ENCODE results near the gene THSD7B. TPM values are rescaled to one million over a fixed set of nuclear protein-coding genes. Genes with fewer than 3 reads are reported as not detected.

The THSD7B gene
- total and polyA plus RNA-seq, 7 donors, result 0.03 to 0.67 (median 0.13) TPM; not detected in 1

- Histone ChIP-seq H3K9me3 (no peaks in the 10 kb centered on the region), H3K27ac (no peak overlapping the region), H3K4me1 (no peaks in the 10 kb centered on the region), H3K36me3 (ENCODE audit: insufficient read depth in 1 of 2, low read depth in 1 of 2) (no peaks in the 10 kb centered on the region), H3K4me3 (no peak overlapping the region), H3K27me3 (ENCODE audit: insufficient read depth in 3 of 3, low read length in 2 of 3) (no peaks in the 10 kb centered on the region)
- TF ChIP-seq, protein P1, sequence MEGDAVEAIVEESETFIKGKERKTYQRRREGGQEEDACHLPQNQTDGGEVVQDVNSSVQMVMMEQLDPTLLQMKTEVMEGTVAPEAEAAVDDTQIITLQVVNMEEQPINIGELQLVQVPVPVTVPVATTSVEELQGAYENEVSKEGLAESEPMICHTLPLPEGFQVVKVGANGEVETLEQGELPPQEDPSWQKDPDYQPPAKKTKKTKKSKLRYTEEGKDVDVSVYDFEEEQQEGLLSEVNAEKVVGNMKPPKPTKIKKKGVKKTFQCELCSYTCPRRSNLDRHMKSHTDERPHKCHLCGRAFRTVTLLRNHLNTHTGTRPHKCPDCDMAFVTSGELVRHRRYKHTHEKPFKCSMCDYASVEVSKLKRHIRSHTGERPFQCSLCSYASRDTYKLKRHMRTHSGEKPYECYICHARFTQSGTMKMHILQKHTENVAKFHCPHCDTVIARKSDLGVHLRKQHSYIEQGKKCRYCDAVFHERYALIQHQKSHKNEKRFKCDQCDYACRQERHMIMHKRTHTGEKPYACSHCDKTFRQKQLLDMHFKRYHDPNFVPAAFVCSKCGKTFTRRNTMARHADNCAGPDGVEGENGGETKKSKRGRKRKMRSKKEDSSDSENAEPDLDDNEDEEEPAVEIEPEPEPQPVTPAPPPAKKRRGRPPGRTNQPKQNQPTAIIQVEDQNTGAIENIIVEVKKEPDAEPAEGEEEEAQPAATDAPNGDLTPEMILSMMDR (IDR thresholded peaks at IDR 0.05), result no peak
- DNase-seq (no peak), ATAC-seq (no peak)
- 42 to 45% (median 44%) methylated on average over 4 of the region's 4 CpGs for WGBS, 3 donors
- intact Hi-C loops (cut with DNase I), result no loop called here
Observed at GRCh38 chr2:137168552-137168951, 403.2 kb downstream of the THSD7B start.

GRCh38 chr2:137172162-137172561 lies 406.8 kb downstream of the THSD7B start:
- TF ChIP-seq, protein P1 (IDR thresholded peaks at IDR 0.05), result no peak
- Histone ChIP-seq H3K27me3 (ENCODE audit: insufficient read depth in 3 of 3, low read length in 2 of 3) (no peaks in the 10 kb centered on the region), H3K4me1 (no peaks in the 10 kb centered on the region), H3K27ac (no peak overlapping the region), H3K9me3 (no peaks in the 10 kb centered on the region), H3K4me3 (no peak overlapping the region), H3K36me3 (ENCODE audit: insufficient read depth in 1 of 2, low read depth in 1 of 2) (no peaks in the 10 kb centered on the region)
- DNase-seq (no peak), ATAC-seq (no peak)
- intact Hi-C loops (cut with DNase I), result no loop called here
- 9 to 33% (median 32%) methylated on average over 1 of the region's 1 CpG for WGBS, 3 donors

GRCh38 chr2:137173463-137173862 lies 408.1 kb downstream of the THSD7B start:
- intact Hi-C loops (cut with DNase I), result no loop called here
- DNase-seq (no peak), ATAC-seq (no peak)
- no peaks in the 10 kb centered on the region for H3K27me3 ChIP-seq (ENCODE audit: insufficient read depth in 3 of 3, low read length in 2 of 3)
- no peak overlapping the region for H3K4me3 ChIP-seq
- no peaks in the 10 kb centered on the region for H3K9me3 ChIP-seq
- WGBS, 3 donors, result 37 to 47% (median 46%) methylated on average over 3 of the region's 3 CpGs
- TF ChIP-seq, protein P1 (IDR thresholded peaks at IDR 0.05), result no peak
- H3K4me1 ChIP-seq, result no peaks in the 10 kb centered on the region
- no peaks in the 10 kb centered on the region for H3K36me3 ChIP-seq (ENCODE audit: insufficient read depth in 1 of 2, low read depth in 1 of 2)
- H3K27ac ChIP-seq, result no peak overlapping the region

DNA sequence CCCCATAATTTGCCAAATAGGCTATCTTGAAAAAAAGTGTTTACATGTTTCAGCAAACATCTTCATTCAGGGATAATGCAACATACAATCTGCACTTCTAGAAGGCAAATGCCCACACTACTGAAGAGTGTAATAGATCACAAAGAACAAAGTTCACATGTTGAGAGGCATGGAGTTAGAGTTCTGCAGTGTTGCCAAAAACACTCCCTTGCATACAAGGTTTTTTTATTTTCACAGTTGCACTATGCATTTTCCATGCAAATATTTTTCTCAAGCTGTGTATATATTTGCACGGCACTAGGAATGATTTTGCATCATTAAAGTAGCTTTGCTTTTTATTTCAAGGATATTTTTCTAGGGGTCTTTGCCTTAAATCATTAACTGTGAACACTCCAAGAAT lies 409.9 kb downstream of the THSD7B start:
- Histone ChIP-seq H3K4me1 (no peaks in the 10 kb centered on the region), H3K36me3 (ENCODE audit: insufficient read depth in 1 of 2, low read depth in 1 of 2) (no peaks in the 10 kb centered on the region), H3K27me3 (ENCODE audit: insufficient read depth in 3 of 3, low read length in 2 of 3) (no peaks in the 10 kb centered on the region), H3K27ac (no peak overlapping the region), H3K9me3 (no peaks in the 10 kb centered on the region), H3K4me3 (no peak overlapping the region)
- no peak for DNase-seq
- WGBS, 3 donors, result 63 to 84% (median 75%) methylated on average over 1 of the region's 1 CpG
- TF ChIP-seq, protein P1 (IDR thresholded peaks at IDR 0.05), result no peak
- intact Hi-C loops (cut with DNase I), result no loop called here
- ATAC-seq, result no peak

GRCh38 chr2:137178951-137179377 lies 413.6 kb downstream of the THSD7B start:
- TF ChIP-seq, protein P1 (IDR thresholded peaks at IDR 0.05), result no peak
- no peak for ATAC-seq
- Histone ChIP-seq H3K9me3 (no peaks in the 10 kb centered on the region), H3K27me3 (ENCODE audit: insufficient read depth in 3 of 3, low read length in 2 of 3) (no peaks in the 10 kb centered on the region), H3K4me3 (no peak overlapping the region), H3K4me1 (no peaks in the 10 kb centered on the region), H3K27ac (no peak overlapping the region), H3K36me3 (ENCODE audit: insufficient read depth in 1 of 2, low read depth in 1 of 2) (no peaks in the 10 kb centered on the region)
- intact Hi-C loops (cut with DNase I), result no loop called here
- no peak for DNase-seq
- 20 to 36% (median 25%) methylated on average over 2 of the region's 2 CpGs for WGBS, 3 donors
